HEK293T (cell line): ENCODE measurements around the gene KRTAP5-2.
"Not testable (repeated sequence)": the region's sequence is repeated elsewhere in the genome, so short reads cannot be mapped to it uniquely, and the experiment has no call there.

Experiments used
- CTCF ChIA-PET: fragments of 350-600 bp; formaldehyde crosslinking; extraction: SDS; loops from one replicate; lab custom pipeline; 2021; ENCODE audit warnings: antibody characterized with exemption, inconsistent platforms; lab: Yijun Ruan, JAX
- POLR2A ChIA-PET: fragments of 350-600 bp; formaldehyde crosslinking; extraction: SDS; loops from one replicate; lab custom pipeline; 2020; ENCODE audit warnings: antibody characterized with exemption, inconsistent platforms; lab: Yijun Ruan, JAX
- DNase-seq: peaks from one replicate; pipeline ENCODE4 v3.0.0; 2012; ENCODE audit warnings: mixed read lengths; ENCODE audit errors: extremely low spot score
- ARNT ChIP-seq: fragments of 450-650 bp; IDR thresholded peaks from 2 replicates; pipeline ENCODE4 v1.6.1; 2017; ENCODE audit warnings: mild to moderate bottlenecking
- BHLHE40 ChIP-seq: fragments of 450-650 bp; IDR thresholded peaks from 2 replicates; pipeline ENCODE4 v1.6.1; 2016; ENCODE audit warnings: mild to moderate bottlenecking, moderate library complexity, borderline replicate concordance
- CTBP1 ChIP-seq: fragments of 450-650 bp; IDR thresholded peaks from 2 replicates; pipeline ENCODE4 v1.6.1; 2016; ENCODE audit warnings: borderline replicate concordance
- ELF4 ChIP-seq: fragments of 450-650 bp; IDR thresholded peaks from 2 replicates; pipeline ENCODE4 v1.6.1; 2017; ENCODE audit warnings: antibody characterized with exemption
- FOXA1 ChIP-seq: fragments of 450-650 bp; IDR thresholded peaks from 2 replicates; pipeline ENCODE4 v1.6.1; 2016; ENCODE audit warnings: mild to moderate bottlenecking
- FOXK2 ChIP-seq: fragments of 450-650 bp; IDR thresholded peaks from 2 replicates; pipeline ENCODE4 v1.6.1; 2016; ENCODE audit warnings: mild to moderate bottlenecking
- FOXM1 ChIP-seq: fragments of 450-650 bp; IDR thresholded peaks from 2 replicates; pipeline ENCODE4 v1.6.1; 2017; ENCODE audit warnings: mild to moderate bottlenecking, borderline replicate concordance
- HDGF ChIP-seq: fragments of 450-650 bp; IDR thresholded peaks from 2 replicates; pipeline ENCODE4 v1.6.1; 2017; ENCODE audit warnings: antibody characterized with exemption, borderline replicate concordance
- L3MBTL2 ChIP-seq: fragments of 450-650 bp; conservative IDR thresholded peaks from 2 replicates; pipeline ENCODE4 v1.6.1; 2016; ENCODE audit warnings: mild to moderate bottlenecking
- LEF1 ChIP-seq: fragments of 450-650 bp; IDR thresholded peaks from 2 replicates; pipeline ENCODE4 v1.6.1; 2017; ENCODE audit warnings: mild to moderate bottlenecking, borderline replicate concordance
- NFRKB ChIP-seq: fragments of 450-650 bp; IDR thresholded peaks from 2 replicates; pipeline ENCODE4 v1.6.1; 2016; ENCODE audit warnings: mild to moderate bottlenecking, moderate library complexity
- SP1 ChIP-seq: fragments of 450-650 bp; IDR thresholded peaks from 2 replicates; pipeline ENCODE4 v1.6.1; 2017
- SUZ12 ChIP-seq: fragments of 450-650 bp; IDR thresholded peaks from 2 replicates; pipeline ENCODE4 v1.6.1; 2016; ENCODE audit warnings: mild to moderate bottlenecking
- TARDBP ChIP-seq: fragments of 450-650 bp; IDR thresholded peaks from 2 replicates; pipeline ENCODE4 v1.6.1; 2016
- ZNF384 ChIP-seq: fragments of 450-650 bp; IDR thresholded peaks from 2 replicates; pipeline ENCODE4 v1.6.1; 2016
- TF ChIP-seq, protein P1 (sequence below): fragments of 450-650 bp; IDR thresholded peaks from 2 replicates; pipeline ENCODE4 v1.6.1; 2016

KRTAP5-2 gene

DNA sequence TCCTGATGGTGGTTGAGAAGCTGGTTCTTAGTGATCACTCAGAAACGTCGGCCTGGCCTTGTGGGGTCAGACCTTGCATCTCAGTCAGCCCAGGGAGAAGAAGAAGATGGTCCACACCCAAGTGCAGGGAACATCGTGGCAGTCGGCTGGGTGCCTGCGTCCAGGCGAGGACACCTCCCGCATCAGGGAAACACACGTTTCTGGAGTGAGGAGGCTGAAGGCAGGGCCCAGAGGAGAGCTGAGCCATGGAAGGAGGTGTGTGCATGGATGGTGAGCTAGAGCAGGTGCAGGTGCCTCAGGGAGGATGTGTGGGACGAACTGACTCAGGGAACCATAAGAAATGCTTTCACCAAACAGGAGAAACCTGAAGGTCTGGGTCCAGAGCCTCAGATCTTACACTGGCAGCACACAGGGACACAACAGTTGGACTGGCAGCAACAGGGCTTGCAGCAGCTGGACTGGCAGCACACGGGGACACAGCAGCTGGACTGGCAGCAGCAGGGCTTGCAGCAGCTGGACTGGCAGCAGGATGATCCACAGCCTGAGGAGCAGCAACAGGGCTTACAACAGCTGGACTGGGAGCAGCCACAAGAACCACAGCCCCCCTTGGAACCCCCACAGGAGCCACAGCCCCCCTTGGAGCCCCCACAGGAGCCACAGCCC is 632 bp downstream of the KRTAP5-2 start:
- CTCF ChIA-PET: no interaction called here
- POLR2A ChIA-PET: no interaction called here
- TF ChIP-seq SUZ12: no peak
- no peak for TF ChIP-seq SP1
- no peak for TF ChIP-seq ZNF384
- TF ChIP-seq LEF1: no peak
- no peak for TF ChIP-seq ELF4
- TF ChIP-seq CTBP1: no peak
- TF ChIP-seq FOXM1: no peak
- TF ChIP-seq L3MBTL2: no peak
- TF ChIP-seq HDGF: no peak
- TF ChIP-seq FOXK2: no peak
- no peak for TF ChIP-seq NFRKB
- TF ChIP-seq BHLHE40: no peak
- no peak for TF ChIP-seq TARDBP
- no peak for TF ChIP-seq FOXA1
- TF ChIP-seq, protein P1, sequence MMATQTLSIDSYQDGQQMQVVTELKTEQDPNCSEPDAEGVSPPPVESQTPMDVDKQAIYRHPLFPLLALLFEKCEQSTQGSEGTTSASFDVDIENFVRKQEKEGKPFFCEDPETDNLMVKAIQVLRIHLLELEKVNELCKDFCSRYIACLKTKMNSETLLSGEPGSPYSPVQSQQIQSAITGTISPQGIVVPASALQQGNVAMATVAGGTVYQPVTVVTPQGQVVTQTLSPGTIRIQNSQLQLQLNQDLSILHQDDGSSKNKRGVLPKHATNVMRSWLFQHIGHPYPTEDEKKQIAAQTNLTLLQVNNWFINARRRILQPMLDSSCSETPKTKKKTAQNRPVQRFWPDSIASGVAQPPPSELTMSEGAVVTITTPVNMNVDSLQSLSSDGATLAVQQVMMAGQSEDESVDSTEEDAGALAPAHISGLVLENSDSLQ: no peak
- TF ChIP-seq ARNT: no peak
- DNase-seq: no peak

DNA sequence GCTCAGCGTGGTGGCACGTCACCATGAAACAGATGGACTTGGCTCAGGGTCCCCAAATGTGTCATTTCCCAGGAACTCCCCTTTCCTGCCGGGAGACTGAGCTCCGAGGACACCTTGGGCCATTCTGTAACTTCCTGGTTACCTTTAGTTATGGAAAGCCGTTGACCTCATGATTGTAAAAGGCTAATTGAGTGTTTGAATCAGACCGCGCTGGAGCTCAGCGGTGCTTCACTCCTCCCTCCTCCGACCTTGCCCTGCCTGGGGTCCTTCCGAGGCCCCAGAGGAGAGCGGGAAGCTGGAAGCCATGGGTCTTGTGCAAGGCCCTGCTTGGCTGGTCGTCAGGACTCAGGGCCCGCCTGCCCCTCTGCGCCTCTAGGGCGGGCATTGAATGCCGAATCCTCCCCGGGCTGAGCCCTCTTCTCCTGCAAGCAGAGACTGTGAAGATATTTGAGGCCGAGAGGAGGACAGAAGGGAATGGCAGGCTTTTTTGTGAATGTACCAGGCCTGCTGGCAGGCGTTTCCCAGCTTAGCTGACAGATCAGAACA is 1.4 kb downstream of the KRTAP5-2 start:
- DNase-seq, POLR2A ChIA-PET: not testable (repeated sequence)
- CTCF ChIA-PET: interaction anchor here (0.9 kb wide), 1 partner anchor 20 kb away, joined by 3 read pairs; no protein-coding TSS in a partner anchor

DNA sequence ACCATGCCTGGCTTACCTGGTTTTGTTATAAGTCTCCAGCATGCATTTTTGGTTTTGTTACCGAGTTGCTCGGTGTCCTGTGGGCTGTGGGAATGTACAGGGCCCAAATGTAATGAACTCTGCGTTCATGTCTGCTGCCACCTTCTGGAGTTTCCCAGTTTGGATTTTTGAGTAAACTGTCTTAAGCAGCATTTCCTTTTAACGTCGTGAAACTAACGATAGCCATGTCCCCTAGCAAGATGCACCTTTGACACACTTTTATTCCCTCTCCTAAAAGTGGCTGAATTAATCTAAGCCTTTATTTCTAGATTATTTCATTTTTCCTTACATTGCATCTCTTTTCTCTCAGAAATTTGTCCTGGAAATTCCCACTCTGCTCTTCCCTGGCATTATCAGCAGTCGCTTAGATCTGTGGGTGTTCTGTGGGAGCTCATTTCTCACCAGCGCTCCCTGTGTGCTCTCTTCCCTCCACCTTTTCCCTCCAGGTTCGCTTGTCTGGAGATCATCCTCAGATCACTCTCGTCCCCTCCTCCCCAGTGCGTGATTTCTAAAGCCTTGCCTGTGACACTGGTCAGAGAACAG is 2.0 kb downstream of the KRTAP5-2 start:
- POLR2A ChIA-PET, DNase-seq: not testable (repeated sequence)
- CTCF ChIA-PET: interaction anchor here (0.9 to 1.5 kb wide), 5 partner anchors 14 to 49 kb away, joined by 3 to 8 read pairs (median 4); no protein-coding TSS in a partner anchor

DNA sequence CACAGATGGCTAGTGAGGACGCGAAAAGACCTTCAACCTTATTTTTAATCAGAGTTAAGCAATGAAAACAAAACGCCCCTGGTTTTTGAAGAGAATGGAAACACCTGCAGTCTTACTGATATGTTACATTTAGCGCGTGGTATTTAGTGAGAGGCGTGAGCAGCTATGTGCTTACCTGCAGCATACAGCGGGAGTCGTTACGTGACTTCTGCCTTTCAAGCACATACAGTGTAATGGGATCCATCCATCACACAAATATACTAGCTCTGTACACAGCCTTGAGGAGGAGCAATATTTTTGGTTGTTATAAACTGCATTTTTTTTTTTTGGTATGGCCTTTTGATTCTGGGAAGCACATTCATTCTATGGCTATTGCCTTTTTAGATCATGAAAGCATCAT is 5.5 kb downstream of the KRTAP5-2 start:
- ChIA-PET POLR2A (no interaction called here), CTCF (interaction anchor here (0.7 kb wide), 1 partner anchor 16 kb away, joined by 3 read pairs; the partner anchor contains the start of gene KRTAP5-3)
- no peak for DNase-seq
- no peak for TF ChIP-seq FOXM1
- no peak for TF ChIP-seq SP1
- TF ChIP-seq L3MBTL2: no peak
- TF ChIP-seq TARDBP: no peak
- no peak for TF ChIP-seq LEF1
- no peak for TF ChIP-seq BHLHE40
- TF ChIP-seq, protein P1: no peak
- no peak for TF ChIP-seq ELF4
- no peak for TF ChIP-seq ZNF384
- TF ChIP-seq NFRKB: no peak
- no peak for TF ChIP-seq SUZ12

DNA sequence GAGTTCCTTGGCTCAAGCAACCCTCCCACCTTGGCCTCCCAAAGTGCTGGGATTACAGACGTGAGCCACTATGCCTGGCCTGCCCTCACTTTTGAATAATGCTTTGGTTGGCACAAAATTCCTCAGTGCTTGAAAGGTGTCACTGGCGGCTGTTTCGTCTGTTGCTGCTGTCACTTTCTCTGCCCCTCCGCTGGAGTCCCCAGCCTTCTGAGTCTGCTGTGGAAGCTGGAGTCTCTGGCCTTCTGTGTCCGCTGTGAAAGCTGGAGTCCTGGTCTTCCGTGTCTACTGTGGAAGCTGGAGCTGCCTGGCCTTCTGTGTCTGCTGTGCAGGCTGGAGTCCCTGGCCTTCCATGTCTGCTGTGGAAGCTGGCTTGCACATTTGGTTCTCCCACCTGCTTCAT is 8.1 kb downstream of the KRTAP5-2 start:
- ChIA-PET POLR2A (no interaction called here), CTCF (no interaction called here)
- DNase-seq: no peak
- TF ChIP-seq FOXA1 (no peak), FOXM1 (no peak), HDGF (no peak), CTBP1 (no peak), NFRKB (no peak), SUZ12 (no peak), SP1 (no peak), L3MBTL2 (no peak), ZNF384 (no peak), LEF1 (no peak), TARDBP (no peak), ARNT (no peak), FOXK2 (no peak), ELF4 (no peak), BHLHE40 (no peak)
- TF ChIP-seq, protein P1: no peak

DNA sequence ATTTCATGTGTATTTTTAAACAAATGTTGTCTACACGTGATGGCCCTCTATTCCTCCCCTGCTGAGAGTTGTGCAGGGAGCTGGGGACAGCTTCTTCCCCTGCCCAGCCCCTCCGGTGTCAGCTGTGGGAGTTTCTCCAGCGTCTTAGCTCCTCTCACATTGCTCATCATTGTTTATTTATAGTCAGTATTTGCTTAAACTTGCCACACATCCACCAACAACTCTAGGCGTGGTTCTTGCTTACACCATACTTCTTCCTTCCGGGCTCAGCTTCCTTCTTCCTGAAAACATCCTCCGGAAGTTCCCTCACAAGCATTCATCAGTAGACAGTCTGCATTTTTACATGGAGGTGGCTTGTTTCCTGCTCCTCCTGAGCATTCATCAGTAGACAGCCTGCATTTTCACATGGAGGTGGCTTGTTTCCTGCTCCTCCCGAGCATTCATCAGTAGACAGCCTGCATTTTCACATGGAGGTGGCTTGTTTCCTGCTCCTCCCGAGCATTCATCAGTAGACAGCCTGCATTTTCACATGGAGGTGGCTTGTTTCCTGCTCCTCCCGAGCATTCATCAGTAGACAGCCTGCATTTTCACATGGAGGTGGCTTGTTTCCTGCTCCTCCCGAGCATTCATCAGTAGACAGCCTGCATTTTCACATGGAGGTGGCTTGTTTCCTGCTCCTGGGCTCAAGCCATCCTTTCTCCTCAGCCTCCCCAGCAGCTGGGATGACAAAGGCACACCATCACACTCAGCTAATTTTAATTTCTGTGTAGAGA is 8.7 kb downstream of the KRTAP5-2 start:
- POLR2A ChIA-PET, DNase-seq: not testable (repeated sequence)
- CTCF ChIA-PET: interaction anchor here (1.0 kb wide), 1 partner anchor 43 kb away, joined by 4 read pairs; no protein-coding TSS in a partner anchor
